HG02970 (cell line): ENCODE measurements around the gene RGS16.

Source experiments
- ATAC-seq: cut with Tn5 transposase; IDR thresholded peaks from one replicate; pipeline ENCODE4 v1.9.1; 2021; ENCODE audit warnings: mild to moderate bottlenecking, moderate library complexity, moderate number of reproducible peaks; ENCODE audit not compliant: unreplicated experiment, low FRiP score

RGS16 gene

DNA sequence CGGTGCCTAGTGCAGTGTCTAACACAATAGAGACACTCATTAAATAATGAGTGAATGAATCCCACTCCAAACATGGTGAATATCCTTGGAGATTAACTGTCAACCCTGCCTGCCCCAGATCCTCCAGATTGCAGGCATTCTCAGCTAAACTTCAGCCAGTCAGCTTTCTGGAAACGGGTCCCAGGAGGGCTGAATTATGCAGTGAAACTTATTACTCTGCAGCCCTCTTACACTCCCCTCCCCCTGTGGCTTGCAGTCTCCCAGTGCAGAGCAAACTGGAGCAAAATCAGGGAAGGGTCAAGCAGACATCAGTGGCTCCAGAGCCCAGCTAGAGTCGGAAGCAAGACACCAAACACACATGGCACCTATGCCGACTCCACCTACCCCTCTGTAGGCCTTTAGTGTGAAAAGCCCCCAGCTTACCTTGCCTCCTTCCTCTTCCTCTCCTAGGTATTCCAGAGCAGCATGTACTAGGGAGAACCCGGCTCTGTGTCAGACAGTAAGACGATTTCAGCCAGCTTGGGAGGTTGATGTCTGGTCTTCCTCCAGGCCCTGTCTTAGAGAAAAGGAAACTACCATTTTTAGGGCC lies 6.5 kb upstream of the RGS16 start:
- ATAC-seq: no peak

- no peak for ATAC-seq
Measured at GRCh38 chr1:182608845-182609610, 4.8 kb upstream of the RGS16 start.

GRCh38 chr1:182608236-182608635 lies 4.0 kb upstream of the RGS16 start:
- ATAC-seq: no peak

DNA sequence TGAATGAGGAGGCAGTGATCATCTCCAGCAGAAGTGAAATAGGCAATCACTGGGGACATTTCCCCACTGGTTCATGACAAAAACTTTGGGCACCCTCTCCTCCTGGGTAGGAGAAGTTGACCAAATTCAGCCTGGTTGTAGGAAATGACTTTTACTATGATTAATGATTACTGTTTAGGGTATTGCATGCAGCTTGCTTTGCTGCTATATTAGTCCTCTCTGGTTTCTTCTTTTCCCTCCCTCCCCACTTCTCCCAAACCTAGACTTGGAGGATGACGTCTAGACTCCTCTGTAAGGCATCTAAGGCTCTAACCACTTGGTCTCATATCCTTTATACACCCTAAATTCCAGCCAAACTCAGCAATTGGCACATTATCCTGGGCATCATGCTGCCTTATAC lies 3.4 kb upstream of the RGS16 start:
- no peak for ATAC-seq

GRCh38 chr1:182603646-182604174 lies 479 bp downstream of the RGS16 start:
- no peak for ATAC-seq

GRCh38 chr1:182602935-182603645 lies 1.1 kb downstream of the RGS16 start:
- ATAC-seq: no peak

- ATAC-seq: no peak
Measured at GRCh38 chr1:182601913-182602312, 2.3 kb downstream of the RGS16 start.

DNA sequence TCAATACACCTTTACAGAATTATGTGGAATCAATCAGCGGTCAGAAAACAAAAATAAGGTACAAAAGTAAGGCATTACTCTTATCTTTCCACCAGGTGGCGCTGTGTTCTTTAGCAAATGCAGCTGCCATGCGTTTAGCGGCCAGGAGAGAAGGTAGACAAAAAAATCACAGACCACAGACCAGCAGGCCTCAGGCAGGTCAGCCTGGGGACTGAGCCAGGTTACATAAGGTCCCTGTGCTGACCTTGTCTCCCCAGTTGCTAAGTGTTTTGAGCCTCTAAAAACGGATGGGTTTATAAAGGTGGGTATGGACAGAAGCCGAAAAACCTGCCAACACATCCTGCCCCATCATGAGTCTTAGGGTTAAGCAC lies 2.8 kb downstream of the RGS16 start:
- no peak for ATAC-seq

GRCh38 chr1:182600745-182601415 lies 3.3 kb downstream of the RGS16 start:
- no peak for ATAC-seq

DNA sequence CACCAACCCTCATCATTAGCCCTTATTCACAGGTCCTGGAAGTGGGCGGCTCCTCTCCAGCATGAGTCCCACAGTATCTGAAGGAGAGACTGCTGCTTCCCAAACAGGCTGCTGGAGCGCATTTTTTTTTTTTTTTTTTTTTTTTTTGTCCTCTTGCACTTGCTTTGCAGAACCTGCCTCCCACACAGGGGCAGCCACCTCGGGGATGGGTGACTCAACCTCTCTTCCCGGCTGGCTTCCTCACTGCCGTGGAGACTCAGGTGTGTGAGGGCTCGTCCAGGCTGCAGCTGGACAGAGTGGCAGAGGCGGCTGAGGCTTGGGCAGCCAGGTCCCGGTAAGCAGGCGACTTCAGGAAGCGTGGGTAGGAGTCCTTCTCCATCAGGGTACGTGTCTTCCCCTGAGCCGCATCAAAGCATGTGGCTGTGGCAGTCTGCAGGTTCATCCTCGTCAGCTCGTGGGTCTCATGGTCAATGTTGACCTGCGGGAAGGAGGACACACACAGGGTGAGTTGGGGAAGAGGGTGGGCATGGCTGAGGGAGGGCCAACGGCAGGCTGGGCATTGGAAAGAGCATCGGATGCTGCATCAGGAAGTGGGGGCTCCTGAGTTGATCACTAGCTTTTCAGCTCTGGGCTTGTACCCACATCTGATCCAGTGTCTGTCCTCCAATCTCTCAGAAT lies 4.0 kb downstream of the RGS16 start:
- no peak for ATAC-seq

DNA sequence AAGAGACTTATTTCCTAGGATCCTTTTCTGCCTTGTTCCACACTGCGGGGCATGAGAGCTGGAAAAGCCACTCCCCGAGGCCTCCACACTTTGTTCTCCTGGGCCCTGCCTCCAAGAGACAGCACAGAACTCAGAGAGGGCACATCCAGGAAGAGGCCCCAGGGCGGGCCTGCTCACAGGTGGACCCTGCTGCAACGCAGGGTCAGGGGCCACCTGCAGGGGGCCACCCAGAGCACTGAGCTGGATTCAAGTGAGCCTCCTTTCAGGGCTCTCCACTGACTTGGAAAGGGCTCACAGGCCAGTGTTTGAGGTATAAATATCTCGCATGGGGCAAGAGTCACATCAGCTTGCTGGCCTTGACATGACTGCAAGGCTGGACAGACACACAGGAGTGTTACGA lies 4.8 kb downstream of the RGS16 start:
- no peak for ATAC-seq

- no peak for ATAC-seq
Measured at GRCh38 chr1:182598296-182598695, 5.9 kb downstream of the RGS16 start.

DNA sequence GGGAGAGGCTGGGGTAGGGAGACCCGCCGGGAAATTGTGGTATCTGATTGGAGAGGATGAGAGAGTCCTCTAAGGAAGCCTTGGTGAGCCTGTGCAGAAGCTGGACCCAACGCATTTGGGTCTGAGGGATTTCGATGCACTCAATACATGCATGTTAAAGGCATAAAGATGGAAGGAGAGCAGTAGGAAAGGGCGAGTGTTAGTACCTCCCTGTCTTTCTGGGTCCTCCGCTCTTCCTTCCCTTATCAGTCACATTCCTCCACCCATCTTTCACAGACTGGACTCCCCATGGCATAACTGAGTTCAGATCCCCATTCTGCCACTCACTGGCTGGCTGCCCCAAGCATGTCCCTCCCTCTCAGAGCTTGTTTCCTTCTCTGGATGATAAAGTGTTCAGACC lies 7.3 kb downstream of the RGS16 start:
- no peak for ATAC-seq

DNA sequence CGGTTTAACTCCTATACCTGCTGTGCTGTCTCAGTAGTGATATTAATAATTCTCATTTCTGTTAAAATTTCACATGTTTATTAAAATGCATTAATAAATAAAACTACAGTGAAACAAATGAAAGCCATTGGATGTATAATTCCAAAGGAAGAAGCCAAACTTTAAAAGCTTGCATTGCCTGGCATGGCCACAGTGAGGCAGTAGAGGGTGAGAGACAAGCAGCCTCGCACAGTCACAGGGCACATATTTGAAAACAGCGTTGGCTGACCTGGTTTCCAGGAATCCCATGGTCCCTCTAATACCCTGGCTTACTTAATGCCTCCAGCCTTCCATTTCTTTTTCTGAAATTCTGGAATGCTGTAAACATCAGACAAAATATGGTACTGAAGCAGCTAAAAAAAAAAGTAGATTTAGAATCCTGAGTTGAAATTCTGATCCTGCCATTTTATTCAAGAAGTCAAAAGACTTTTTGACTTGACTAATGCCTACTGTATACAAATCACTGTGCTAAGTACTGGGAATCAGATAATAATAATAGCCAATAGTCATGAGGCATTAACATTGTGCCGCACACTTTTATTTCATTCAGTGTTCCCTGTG lies 8.4 kb downstream of the RGS16 start:
- no peak for ATAC-seq

- no peak for ATAC-seq
Measured at GRCh38 chr1:182589931-182590330, 14.3 kb downstream of the RGS16 start.

DNA sequence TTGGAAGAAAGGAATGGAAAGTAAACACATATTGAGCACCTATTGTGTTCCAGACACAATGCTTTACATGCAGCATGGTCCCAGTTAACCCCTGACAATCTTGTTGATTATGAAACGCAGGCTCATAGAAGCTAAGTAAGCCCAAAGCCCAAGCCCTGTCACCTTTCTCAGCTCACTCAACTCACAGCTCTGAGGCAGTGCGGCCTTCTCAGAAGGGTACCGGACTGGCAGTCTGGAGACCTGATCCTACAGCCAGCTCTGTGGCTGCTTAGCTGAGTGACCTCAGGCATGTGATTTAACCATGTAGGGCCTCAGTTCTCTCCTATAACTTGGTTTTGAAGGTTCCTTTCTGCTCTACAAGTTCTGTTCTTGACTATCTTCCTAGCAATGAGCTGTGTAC lies 14.7 kb downstream of the RGS16 start:
- no peak for ATAC-seq

GRCh38 chr1:182588500-182589396 lies 15.4 kb downstream of the RGS16 start, which contains the start of gene RNASEL:
Gene RNASEL (minus strand): TSS chr1:182589256. CDS start chr1:182586806, 2,450 bp downstream.
- ATAC-seq: peak; percentile 68

DNA sequence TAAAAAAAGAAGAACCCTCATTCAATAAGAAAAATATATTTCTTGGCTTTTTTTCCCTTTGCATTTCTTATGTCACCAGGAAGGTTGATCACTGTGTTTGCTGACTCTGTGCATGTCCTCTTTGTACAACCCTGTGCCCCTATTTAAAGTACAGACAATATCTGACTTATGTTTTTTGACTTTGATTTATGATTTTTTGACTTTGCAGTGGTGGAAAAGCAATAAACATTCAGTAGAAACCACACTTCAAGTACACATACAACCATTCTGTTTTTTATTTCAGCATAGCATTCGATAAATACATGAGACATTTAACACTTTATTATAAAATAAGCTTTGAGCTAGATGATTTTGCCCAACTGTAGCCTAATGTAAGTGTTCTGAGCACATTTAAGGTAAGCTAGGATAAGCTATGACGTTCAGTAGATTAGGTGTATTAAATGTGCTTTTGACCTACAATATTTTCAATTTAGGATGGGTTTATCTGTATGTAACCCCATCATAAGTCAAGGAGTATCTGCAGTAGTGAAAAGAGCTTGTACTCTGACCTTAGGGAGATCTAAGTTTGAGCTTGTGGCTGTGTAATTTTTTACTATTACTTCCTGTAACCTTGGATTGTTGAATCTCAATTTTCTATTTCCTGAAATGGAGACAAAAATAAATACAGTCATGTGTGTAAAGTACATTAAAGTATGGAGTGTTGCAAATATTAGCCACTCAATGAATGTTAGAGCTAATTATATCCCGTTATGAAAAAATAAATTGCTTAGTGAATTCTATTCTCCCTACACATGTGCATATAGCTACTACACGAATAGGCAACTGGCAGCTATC lies 16.3 kb downstream of the RGS16 start:
- no peak for ATAC-seq
